Stimulated activated naive CD4-positive, alpha-beta T cell treated with Interleukin-2 at 50 U/mL for 16 hours (primary cell): ENCODE results near the gene FAM135A.

Source experiments
- DNase-seq: peaks from one replicate; lab custom pipeline; 2025; lab: John Stamatoyannopoulos, UW

Gene FAM135A

GRCh38 chr6:70413114-70413991 is at the start of gene FAM135A:
Gene FAM135A (plus strand): TSS chr6:70413508. CDS start chr6:70428343, 14,835 bp downstream.
- DNase-seq: peak; percentile 92

GRCh38 chr6:70363741-70364493 is 49.4 kb upstream of the FAM135A start:
- DNase-seq: no peak

GRCh38 chr6:70369332-70369950 is 43.9 kb upstream of the FAM135A start:
- peak; percentile 45 for DNase-seq

GRCh38 chr6:70370496-70370895 is 42.8 kb upstream of the FAM135A start:
- DNase-seq: no peak

- DNase-seq: no peak
These were observed 41.7 kb upstream of the FAM135A start for GRCh38 chr6:70371454-70372105.

- no peak for DNase-seq
These were observed 38.1 kb upstream of the FAM135A start for GRCh38 chr6:70375166-70375565.

- no peak for DNase-seq
These were observed 37.4 kb upstream of the FAM135A start for GRCh38 chr6:70375882-70376281.

GRCh38 chr6:70376628-70377027 is 36.7 kb upstream of the FAM135A start:
- no peak for DNase-seq

- no peak for DNase-seq
These were observed 35.9 kb upstream of the FAM135A start for GRCh38 chr6:70377372-70377771.

- no peak for DNase-seq
These were observed 33.8 kb upstream of the FAM135A start for GRCh38 chr6:70379473-70380013.

GRCh38 chr6:70380252-70380651 is 33.1 kb upstream of the FAM135A start:
- no peak for DNase-seq

GRCh38 chr6:70380771-70381416 is 32.4 kb upstream of the FAM135A start:
- DNase-seq: no peak

- DNase-seq: no peak
These were observed 31.9 kb upstream of the FAM135A start for GRCh38 chr6:70381417-70381782.

- no peak for DNase-seq
These were observed 27.4 kb upstream of the FAM135A start for GRCh38 chr6:70385901-70386300.

GRCh38 chr6:70388814-70389213 is 24.5 kb upstream of the FAM135A start:
- DNase-seq: no peak

- no peak for DNase-seq
These were observed 24.0 kb upstream of the FAM135A start for GRCh38 chr6:70389261-70389660.

GRCh38 chr6:70390067-70390466 is 23.2 kb upstream of the FAM135A start:
- no peak for DNase-seq

GRCh38 chr6:70391492-70391891 is 21.8 kb upstream of the FAM135A start:
- no peak for DNase-seq

GRCh38 chr6:70394518-70395300 is 18.6 kb upstream of the FAM135A start:
- no peak for DNase-seq

- DNase-seq: no peak
These were observed 18.0 kb upstream of the FAM135A start for GRCh38 chr6:70395301-70395672.

- DNase-seq: no peak
These were observed 17.1 kb upstream of the FAM135A start for GRCh38 chr6:70396163-70396562.
